Lung (tissue), 12 donors: Measurements from ENCODE around the gene FYB1. TPM values are rescaled to one million over a fixed set of nuclear protein-coding genes. Genes with fewer than 3 reads are reported as not detected.

Source experiments
- ATAC-seq: fragments of 200-7000 bp; cut with Tn5 transposase; one replicate; pipeline ENCODE4 v1.9.1; 2020; ENCODE audit warnings: moderate number of reproducible peaks; ENCODE audit not compliant: insufficient read depth, low FRiP score
- DNase-seq, 3 donors: peaks; one replicate each; pipeline ENCODE4 v3.0.0-alpha.2; 2013 to 2017
- H3K27ac ChIP-seq, 2 donors: one replicate each; pipeline ENCODE4 v1.5.1; 2013; ENCODE audit warnings: mild to moderate bottlenecking in 2 of 2, moderate library complexity in 2 of 2, control low read depth in 1 of 2, inconsistent platforms in 1 of 2, low read depth in 1 of 2, low read length in 1 of 2
- H3K27me3 ChIP-seq, 3 donors: one replicate each; pipeline ENCODE4 v1.5.1; 2013; ENCODE audit warnings: low read length in 2 of 3; ENCODE audit not compliant: control insufficient read depth in 3 of 3, insufficient read depth in 3 of 3
- H3K36me3 ChIP-seq, 4 donors: one replicate each; pipeline ENCODE4 v1.5.1; 2013; ENCODE audit warnings: low read length in 4 of 4, mild to moderate bottlenecking in 1 of 4, moderate library complexity in 1 of 4; ENCODE audit not compliant: control insufficient read depth in 4 of 4, insufficient read depth in 4 of 4
- H3K4me1 ChIP-seq, 5 donors: one replicate each; pipeline ENCODE4 v1.5.1; 2013; ENCODE audit warnings: low read length in 5 of 5, mild to moderate bottlenecking in 2 of 5, moderate library complexity in 1 of 5; ENCODE audit not compliant: control insufficient read depth in 5 of 5, insufficient read depth in 5 of 5
- H3K4me3 ChIP-seq: one replicate; pipeline ENCODE4 v1.5.1; 2013; ENCODE audit warnings: mild to moderate bottlenecking, control low read depth, moderate library complexity
- H3K9ac ChIP-seq, 2 donors: one replicate each; pipeline ENCODE4 v1.5.1; 2013; ENCODE audit warnings: low read length in 2 of 2, control low read depth in 1 of 2; ENCODE audit not compliant: insufficient read depth in 1 of 2
- H3K9me3 ChIP-seq, 4 donors: one replicate each; pipeline ENCODE4 v1.5.1; 2013; ENCODE audit warnings: low read length in 3 of 4, mild to moderate bottlenecking in 1 of 4, moderate library complexity in 1 of 4; ENCODE audit not compliant: control insufficient read depth in 4 of 4, insufficient read depth in 3 of 4
- WGBS, 2 donors: extraction: QIAGEN DNeasy Blood & Tissue Kit; methylation state at CpG; one replicate each; pipeline ENCODE4 v1.1.7; 2013; 5-methylcytosine and 5-hydroxymethylcytosine counted together
- polyA plus RNA-seq, 2 donors: library from polyadenylated mRNA; stranded (reverse); fragments of 200-250 nt; gene quantifications; one replicate each; pipeline ENCODE4 v1.2.1, GENCODE V29; 2013
- total RNA-seq, 2 donors: library from RNA; depleted of rRNA in 1 of 2; stranded (reverse); fragments of >200 nt in 1 of 2; gene quantifications; one replicate each; pipeline ENCODE4 v1.2.1, GENCODE V29; 2014 to 2021
- TF ChIP-seq, protein P1 (sequence below): IDR thresholded peaks from 2 replicates; pipeline ENCODE4 v1.5.1; 2012; ENCODE audit warnings: mild to moderate bottlenecking; ENCODE audit errors: control extremely low read depth, extremely low read depth
- donor health status: control.
- donor health status: control.
- donor health status: Bipolar disorder and iron deficiency.
- donor health status: healthy.
- donor health status: DM: yes; HTN: yes; CAD: no.

FYB1 gene
- total and polyA plus RNA-seq, 4 donors: 4.5 to 51.4 (median 32.5) TPM

DNA sequence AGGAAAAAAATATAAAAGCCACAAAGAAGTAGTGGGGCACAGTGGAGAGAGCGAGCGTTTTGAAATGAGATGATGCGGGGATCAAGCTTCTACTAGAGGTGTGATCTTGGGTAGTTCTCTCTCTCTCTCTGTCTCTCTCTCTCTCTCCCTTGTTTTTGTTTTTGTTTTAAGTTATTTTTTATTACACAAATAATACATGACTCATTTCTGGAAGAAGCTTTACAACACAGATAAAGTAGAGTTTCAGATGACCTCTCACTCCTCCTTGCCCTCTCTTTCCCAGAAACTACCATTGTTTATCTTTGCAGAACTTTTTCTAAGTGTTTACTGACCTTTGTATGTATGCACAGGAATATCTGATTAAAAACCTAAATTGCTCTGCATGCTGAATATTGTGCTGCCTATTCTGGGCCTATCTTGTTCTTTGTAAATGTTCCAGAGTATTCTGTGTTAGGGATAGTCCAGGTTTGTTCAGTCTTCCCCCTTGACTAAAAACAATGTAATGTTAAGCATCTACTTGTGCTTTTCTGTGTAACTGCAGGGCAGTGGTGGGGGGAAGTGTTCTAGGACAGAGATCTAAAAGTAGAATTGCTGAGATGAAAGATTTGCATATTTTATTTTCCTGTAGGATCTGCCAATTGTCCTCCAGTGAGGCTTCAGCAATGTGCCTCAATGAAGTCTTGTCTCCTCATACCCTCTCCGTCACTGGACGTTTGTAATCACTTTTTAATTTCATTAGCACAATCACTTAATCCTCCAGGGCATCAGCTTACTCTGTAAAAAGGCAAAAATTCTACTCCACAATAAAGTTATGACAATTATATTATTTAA is 52.0 kb downstream of the FYB1 start:
- H3K9me3 ChIP-seq: no peaks in the 10 kb centered on the region
- H3K36me3 ChIP-seq: no peaks in the 10 kb centered on the region
- H3K4me1 ChIP-seq: no peaks in the 10 kb centered on the region
- DNase-seq (no peak), ATAC-seq (no peak)
- no peak overlapping the region for H3K27ac ChIP-seq
- no peaks in the 10 kb centered on the region for H3K27me3 ChIP-seq
- H3K9ac ChIP-seq: no peak overlapping the region
- no peak overlapping the region for H3K4me3 ChIP-seq
- 84 to 87% methylated on average over 5 of the region's 5 CpGs for WGBS, 2 donors
- TF ChIP-seq, protein P1, sequence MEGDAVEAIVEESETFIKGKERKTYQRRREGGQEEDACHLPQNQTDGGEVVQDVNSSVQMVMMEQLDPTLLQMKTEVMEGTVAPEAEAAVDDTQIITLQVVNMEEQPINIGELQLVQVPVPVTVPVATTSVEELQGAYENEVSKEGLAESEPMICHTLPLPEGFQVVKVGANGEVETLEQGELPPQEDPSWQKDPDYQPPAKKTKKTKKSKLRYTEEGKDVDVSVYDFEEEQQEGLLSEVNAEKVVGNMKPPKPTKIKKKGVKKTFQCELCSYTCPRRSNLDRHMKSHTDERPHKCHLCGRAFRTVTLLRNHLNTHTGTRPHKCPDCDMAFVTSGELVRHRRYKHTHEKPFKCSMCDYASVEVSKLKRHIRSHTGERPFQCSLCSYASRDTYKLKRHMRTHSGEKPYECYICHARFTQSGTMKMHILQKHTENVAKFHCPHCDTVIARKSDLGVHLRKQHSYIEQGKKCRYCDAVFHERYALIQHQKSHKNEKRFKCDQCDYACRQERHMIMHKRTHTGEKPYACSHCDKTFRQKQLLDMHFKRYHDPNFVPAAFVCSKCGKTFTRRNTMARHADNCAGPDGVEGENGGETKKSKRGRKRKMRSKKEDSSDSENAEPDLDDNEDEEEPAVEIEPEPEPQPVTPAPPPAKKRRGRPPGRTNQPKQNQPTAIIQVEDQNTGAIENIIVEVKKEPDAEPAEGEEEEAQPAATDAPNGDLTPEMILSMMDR: no peak

DNA sequence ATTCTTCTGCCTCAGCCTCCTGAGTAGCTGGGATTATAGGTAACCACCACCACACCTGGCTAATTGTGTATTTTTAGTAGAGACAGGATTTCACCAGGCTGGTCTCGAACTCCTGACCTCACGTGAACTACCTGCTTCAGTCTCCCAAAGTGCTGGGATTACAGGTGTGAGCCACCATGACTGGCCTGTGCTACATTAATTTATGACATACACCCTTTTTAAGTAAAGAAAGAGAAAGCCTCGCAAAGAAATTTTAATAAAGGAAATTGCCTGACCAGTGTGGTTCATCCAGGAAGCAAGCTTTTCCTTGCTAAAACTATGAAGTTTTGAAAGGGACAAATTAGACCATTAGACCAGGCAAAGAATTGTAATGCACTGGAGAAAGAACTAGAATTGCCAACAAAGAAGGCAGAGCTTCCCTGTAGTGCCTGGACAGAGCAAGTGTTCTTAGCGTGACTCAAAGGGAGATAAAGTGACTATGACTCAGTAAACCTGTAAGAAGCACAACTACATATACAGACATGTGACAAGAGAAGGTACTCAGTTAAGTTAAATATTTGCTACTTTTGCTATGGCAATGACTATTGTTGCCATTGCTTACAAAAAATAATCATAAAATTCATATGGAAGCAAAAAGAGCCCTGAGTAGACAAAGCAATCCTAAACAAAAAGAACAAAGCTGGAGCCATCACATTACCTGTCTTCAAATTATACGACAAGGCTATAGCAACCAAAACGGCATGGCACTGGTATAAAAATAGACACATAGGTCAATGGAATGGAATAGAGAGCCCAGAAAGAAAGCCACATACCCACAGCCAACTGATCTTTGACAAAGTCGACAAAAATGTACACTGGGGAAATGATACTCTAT is 54.6 kb downstream of the FYB1 start:
- Histone ChIP-seq H3K4me1 (no peaks in the 10 kb centered on the region), H3K27me3 (no peaks in the 10 kb centered on the region), H3K4me3 (no peak overlapping the region), H3K9me3 (no peaks in the 10 kb centered on the region), H3K9ac (no peak overlapping the region), H3K27ac (no peak overlapping the region), H3K36me3 (no peaks in the 10 kb centered on the region)
- ATAC-seq (no peak), DNase-seq (no peak)
- WGBS, 2 donors: 52 to 79% methylated on average over 7 of the region's 7 CpGs
- TF ChIP-seq, protein P1: no peak

DNA sequence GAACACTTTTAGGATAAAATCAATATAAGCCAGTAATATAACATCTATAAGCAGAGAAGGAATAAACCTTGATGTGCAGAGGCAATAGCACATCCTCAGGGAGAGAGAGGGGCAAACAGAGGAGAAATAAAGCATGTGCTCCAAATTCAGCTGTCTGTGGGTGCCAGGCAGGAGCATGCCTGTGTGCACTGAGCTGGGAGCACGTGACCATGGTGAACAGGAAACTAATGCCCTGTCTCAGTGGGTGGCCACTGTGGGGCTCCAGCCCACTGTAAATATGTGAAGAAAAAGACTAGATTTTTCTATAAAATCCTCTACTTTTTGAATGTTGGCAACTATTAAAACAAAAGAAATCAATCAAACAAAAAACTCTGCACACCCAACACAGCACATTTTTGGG is 55.3 kb downstream of the FYB1 start:
- Histone ChIP-seq H3K9me3 (no peaks in the 10 kb centered on the region), H3K36me3 (no peaks in the 10 kb centered on the region), H3K27me3 (no peaks in the 10 kb centered on the region), H3K9ac (no peak overlapping the region), H3K27ac (no peak overlapping the region), H3K4me1 (no peaks in the 10 kb centered on the region), H3K4me3 (no peak overlapping the region)
- TF ChIP-seq, protein P1: no peak
- DNase-seq (no peak), ATAC-seq (no peak)
- 24 to 33% methylated on average over 1 of the region's 1 CpG for WGBS, 2 donors
